ENCODE measurements around the gene SH3BGRL3.
"Not testable (repeated sequence)": the region's sequence is repeated elsewhere in the genome, so short reads cannot be mapped to it uniquely, and the experiment has no call there.

The SH3BGRL3 gene

DNA sequence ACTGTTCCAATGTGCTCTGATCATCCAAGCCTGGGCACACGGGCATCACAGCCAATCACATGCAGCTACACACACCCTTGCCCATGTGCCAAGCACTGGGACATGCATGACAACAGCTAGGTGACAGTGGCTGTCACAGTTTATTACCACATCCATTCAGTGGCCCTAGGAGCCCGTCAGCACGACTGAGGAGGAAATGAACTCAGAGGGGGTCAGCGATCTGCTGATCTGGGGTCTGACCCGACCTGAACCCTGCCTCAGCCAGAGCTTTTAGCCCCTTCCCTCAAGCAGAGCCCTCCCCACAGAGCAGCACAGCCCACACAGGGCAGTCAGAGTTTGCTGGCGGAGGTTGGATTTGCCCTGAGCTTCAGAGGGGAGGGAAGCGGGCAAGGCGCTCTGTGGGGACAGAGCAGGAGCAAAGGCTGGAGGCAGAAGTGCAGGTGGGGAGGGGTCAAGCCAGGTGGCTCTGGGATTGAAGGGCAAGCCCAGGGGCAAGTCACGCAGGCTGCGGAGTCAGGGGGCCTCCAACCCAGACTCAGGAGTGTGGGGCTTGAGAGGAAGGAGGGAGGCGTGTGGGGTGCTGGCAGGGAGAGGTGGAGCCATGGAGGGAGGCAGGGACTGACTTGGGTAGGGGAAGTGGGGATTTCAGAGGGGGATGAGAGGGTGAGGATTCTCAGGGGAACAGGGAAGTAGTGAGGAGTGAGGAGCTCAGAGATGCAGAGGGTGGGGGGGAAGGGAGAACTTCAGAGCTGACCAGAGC, 10.4 kb downstream of the SH3BGRL3 start:
- DNase-seq, result no peak

DNA sequence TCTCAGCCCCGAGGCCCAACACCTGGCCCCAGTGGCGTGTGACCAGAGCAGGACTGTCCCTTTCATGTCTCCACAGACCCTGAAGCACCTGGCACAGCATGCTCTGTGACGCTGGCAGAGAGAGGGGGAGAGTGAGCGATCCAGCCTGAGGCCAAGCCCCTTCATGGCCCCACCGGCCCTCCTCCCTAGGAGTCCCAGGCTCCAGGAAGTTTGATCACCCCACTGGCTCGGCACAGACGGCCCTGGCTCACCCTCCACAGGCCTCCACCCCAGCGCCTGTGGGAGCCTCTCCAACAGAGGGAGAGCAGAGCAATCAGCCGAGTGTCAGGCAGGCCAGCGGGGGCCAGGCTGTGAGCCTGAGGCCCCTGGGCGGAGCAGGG, 11.0 kb downstream of the SH3BGRL3 start:
- DNase-seq, result no peak

GRCh38 chr1:26291433-26291832, 11.5 kb downstream of the SH3BGRL3 start:
- DNase-seq, result no peak

GRCh38 chr1:26291939-26292338, 12.1 kb downstream of the SH3BGRL3 start:
- DNase-seq, result no peak

DNA sequence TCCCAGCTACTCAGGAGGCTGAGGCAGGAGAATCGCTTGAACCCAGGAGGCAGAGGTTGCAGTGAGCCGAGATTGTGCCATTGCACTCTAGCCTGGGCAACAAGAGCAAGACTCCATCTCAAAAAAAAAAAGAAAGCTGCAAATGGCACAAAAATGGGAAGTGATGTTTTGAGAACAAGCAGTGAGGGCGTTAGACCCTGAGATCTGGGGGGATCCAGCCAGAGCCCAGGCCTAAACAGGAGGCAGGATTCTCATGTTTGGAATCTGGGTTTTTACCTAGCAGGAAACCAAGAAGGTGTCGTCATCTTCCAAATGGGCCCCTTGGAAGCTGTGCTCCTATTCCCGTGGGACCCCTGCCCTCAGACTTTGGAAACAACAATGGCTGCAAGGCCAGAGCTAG, 12.8 kb downstream of the SH3BGRL3 start:
- DNase-seq, result not testable (repeated sequence)

GRCh38 chr1:26293911-26294463, 14.1 kb downstream of the SH3BGRL3 start:
- DNase-seq, result no peak

DNA sequence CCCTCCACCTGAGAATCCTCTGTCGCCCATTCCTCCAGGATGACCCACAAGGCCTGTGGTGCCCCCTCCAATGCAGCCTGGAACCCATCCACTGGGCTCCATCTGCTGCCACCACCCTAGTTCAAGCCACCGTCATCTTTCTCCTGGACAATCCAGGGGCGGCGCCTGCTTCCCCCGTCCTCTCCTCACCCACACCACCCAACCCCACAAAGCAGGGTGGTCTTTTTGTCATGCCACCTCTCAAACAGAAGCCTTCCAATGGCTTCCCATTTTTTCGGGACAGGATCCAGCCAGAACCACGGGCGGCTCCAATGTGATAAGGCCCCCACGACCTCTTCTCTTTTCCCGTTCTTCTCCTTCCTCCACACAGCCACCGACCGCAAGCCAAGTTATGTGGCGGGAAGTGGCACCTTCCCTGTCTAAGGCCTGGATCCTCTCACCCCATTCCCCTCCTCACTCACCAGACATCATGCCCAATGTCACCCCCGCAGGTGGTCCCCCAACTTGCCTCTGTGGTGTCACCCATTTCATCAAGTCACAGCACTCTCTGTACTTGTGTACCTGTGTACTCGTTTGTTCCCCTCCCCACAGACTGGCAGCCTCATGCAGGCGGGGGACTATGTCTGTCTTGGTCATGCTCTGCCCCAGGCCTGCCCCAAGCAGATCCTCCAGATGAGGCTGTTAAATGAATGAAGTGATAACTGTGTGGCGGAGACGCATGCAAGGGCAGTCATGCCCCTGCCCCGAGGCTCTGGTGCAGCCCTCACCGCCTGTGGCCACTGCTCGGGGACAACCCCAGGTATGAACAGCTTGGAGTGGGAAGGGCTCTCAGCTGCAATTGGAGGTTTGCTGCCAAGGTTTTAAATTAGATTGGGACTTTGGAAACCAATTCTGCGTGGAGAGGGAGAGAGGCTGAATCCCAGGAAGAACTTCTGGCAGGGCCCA, 15.6 kb downstream of the SH3BGRL3 start:
- no peak for DNase-seq

GRCh38 chr1:26296340-26297056, 16.6 kb downstream of the SH3BGRL3 start:
- DNase-seq, result no peak

DNA sequence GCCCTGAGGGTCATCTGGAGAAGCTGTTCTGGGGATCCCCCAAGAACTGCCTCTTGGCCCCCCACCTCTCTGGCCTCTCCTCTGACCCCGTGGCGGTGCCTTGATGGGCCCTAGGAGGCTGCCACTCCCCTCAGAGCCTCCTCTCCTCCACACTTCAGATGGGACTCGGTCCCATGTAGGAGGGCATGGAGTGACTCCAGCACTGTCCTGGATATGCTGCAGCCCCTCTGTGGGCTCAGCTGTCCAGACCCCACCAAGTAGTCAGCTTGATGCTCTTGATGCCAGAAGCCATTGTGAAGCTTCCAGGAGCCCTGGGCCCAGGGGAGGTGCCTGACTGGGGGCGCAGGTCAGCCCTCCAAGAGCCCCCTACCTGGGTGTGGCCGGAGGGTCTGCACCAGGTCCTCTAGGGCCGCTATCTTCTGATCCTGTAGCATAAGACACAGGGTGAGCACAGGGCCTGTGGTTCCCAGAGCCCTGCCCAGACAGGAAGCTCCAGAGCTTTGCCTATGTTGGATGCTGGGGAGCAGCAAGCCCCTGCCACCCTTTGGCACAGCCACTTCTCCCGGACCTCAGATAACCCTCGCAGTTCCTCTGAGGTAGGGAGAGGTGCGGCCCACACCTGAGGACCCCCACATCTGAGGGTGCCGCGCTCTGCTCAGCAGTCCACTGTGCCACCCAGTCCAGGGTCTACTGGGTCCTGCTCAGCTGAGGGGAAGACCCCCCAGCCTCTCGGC, 17.3 kb downstream of the SH3BGRL3 start:
- DNase-seq, result no peak

DNA sequence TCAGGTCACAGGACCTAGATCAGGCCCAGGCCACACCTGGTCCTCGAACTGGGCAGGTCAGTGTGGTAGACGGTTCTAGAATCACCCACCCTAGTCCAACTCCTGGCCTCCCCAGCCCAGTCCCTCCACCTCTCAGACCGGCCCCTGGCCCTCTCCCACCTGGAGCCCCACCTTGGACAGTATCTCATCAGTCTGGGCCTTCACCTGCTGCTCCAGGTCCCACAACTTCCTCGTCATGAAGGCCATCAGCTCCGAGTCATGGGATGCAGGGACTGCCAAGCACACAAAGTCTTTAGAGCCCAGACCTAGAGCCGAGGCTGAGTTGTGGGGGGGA, 17.9 kb downstream of the SH3BGRL3 start:
- no peak for DNase-seq

DNA sequence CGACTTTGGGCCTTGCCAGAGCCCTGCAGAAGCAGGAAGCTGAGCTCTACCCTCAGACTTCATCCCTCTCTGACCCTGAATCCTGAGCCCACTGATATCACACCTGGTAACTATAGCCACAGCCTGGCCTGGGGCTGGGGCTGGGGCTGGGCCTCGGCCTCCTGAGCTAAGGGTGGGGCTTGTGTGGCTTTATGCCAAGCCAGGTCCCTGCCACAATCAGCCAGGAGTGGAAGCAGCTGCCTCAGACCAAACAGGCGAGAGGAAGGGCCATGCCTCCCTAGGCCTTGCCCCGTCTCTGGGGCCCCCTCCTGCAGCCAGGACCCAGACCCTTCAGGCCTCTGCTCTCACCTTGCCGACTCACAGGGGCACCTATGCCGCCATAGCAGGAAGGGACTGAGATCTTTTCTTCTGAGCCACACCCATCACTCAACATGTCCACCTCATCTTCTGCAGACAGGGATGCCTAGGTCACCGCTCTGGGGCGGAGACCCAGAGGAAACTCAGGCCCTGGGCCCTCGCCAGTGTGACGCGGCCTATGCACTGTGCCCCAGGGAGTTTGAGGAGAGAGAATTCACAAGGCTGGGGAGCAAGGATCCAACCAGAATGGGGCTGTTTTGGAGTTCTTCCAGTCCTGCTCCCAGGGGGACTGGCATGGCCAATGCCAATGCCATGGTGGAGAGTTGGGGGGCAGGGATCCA, 20.8 kb downstream of the SH3BGRL3 start:
- DNase-seq, result no peak

GRCh38 chr1:26302733-26303405, 23.0 kb downstream of the SH3BGRL3 start:
- DNase-seq, result no peak

- DNase-seq, result no peak
These were observed 25.9 kb downstream of the SH3BGRL3 start for GRCh38 chr1:26305667-26306289.

DNA sequence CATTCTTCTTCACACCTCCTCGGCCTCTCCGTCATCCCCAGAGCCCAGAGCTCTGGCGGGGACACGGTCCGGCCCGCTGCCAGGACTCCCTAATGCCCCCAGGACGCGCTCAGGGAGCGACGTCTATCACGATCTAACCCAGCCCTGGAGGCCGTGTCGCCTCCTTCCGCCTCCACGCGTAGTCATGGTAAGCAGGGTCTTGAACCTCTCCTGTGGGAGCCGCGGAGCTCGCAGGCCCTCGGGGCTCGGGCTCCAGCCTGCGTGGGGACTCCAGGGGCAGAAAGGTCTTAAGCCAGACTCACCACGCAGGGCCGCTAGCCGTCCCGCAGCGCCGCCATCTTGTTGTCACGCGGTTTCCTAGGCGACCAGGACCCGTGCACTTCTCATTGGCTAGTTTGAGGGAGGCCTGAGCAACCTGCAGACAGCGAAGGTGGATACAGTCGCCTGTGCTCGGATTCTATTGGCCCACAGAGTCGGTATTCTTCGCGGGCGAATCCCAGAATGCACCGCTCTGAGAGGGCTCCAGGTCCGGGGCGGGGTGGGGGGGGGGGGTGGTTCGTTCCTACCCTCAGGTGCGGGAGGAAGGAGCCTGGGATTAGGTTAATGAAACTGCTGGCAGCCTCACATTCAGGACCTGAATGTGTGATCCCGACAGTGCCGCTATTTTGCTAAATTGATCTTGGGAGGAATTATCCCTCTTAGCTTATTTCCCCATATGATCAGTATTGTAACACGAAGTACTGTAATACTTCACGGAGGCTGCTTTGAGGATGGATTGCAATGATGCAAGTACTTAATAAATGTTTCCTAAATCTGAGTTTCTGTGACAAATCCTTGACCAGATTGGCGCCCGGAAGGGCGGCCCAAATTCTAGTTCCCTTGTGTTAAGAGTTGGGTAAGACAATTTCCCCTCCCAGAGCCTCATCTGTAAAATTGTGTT, 26.7 kb downstream of the SH3BGRL3 start, which contains the start of gene UBXN11:
Gene UBXN11 (minus strand): TSS at position 347 of the 940 bp plus-strand sequence. CDS start 3,753 bp downstream, outside the sequence.
- DNase-seq, result peak; percentile 12 to 94 (median 76)

DNA sequence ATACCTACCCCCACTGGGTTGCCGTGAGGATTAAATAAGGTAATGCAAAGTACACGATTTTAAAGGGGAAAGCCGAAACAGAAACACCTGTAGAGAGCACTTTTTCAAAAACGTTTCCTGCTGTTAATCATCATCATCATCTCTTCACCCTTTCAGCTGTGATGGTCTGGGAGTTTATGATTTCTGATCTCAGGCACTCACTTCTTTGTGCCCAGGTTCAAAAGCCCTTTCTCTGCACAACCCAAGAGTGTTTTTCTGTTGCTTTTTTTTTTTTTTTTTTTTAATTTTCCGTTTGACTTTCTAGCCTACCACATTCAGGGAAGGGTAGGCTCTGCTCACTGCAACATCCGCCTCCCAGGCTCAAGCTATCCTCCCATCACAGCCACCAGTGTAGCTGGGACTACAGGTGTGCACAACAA, 27.5 kb downstream of the SH3BGRL3 start:
- no peak for DNase-seq

GRCh38 chr1:26307966-26308899, 28.3 kb downstream of the SH3BGRL3 start:
- DNase-seq, result not testable (repeated sequence)

GRCh38 chr1:26314501-26314900, 34.6 kb downstream of the SH3BGRL3 start:
- DNase-seq, result no peak

Data from nucleus accumbens (tissue), 56 donors.